ENCODE results near the gene GRIN2D. TPM values are rescaled to one million over a fixed set of nuclear protein-coding genes. Genes with fewer than 3 reads are reported as not detected.

Gene GRIN2D
- total RNA-seq, 1 donor from 2014 or later = 21.7 TPM

DNA sequence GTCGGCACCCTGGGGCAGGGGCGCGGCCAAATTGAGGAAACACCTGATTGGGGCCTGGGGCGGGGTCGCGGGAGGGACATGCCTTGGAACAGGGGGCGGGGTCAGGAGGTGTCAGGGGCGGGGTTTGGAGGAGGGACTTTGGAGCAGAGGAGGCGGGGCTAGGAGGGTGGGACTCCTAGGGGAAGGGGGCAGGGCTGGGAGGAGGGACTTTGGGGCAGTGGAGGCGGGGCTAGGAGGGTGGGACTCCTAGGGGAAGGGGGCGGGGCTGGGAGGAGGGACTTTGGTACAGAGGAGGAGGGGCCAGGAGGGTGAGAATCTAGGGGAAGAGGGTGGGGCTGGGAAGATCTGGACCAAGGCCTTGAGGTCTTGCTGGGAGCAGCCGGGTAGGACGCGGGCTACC lies 21.9 kb downstream of the GRIN2D start:
- Mint-ChIP-seq H3K4me3 (ENCODE audit: unreplicated experiment) (no peak overlapping the region), H3K27ac (ENCODE audit: unreplicated experiment) (no peak overlapping the region), H3K36me3 (ENCODE audit: unreplicated experiment) (no peaks in the 10 kb centered on the region), H3K9me3 (ENCODE audit: unreplicated experiment) (no peaks in the 10 kb centered on the region), H3K4me1 (ENCODE audit: low read depth, unreplicated experiment) (peaks cover 12% of the 10 kb centered on the region), H3K27me3 (ENCODE audit: unreplicated experiment) (peaks cover 8% of the 10 kb centered on the region)
- no peak for TF ChIP-seq CTCF (IDR thresholded peaks at IDR 0.05; ENCODE audit: partially characterized antibody, unreplicated experiment)
- DNase-seq = peak; percentile 71

DNA sequence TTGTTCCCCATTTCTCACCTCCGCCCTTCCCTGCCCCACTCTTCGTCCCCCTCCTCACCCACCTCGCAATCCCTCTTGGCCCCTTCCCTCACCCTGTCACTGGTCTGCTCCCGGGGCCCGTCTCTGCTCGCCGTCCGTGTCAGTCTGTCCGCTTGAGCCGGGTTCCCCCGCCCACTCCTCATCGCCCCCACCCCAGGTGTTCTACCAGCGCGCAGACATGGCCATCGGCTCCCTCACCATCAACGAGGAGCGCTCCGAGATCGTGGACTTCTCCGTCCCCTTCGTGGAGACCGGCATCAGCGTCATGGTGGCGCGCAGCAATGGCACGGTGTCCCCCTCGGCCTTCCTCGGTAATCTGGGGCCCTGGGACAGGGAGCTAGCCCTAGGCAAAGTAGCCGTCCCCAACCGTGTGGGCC lies 22.3 kb downstream of the GRIN2D start:
- Mint-ChIP-seq H3K27me3 (ENCODE audit: unreplicated experiment) (peaks cover 8% of the 10 kb centered on the region), H3K9me3 (ENCODE audit: unreplicated experiment) (no peaks in the 10 kb centered on the region), H3K4me3 (ENCODE audit: unreplicated experiment) (no peak overlapping the region), H3K4me1 (ENCODE audit: low read depth, unreplicated experiment) (peaks cover 12% of the 10 kb centered on the region), H3K27ac (ENCODE audit: unreplicated experiment) (no peak overlapping the region), H3K36me3 (ENCODE audit: unreplicated experiment) (no peaks in the 10 kb centered on the region)
- no peak for DNase-seq
- TF ChIP-seq CTCF (IDR thresholded peaks at IDR 0.05; ENCODE audit: partially characterized antibody, unreplicated experiment) = no peak

GRCh38 chr19:48417421-48417820 lies 24.0 kb downstream of the GRIN2D start:
- H3K27me3 Mint-ChIP-seq (ENCODE audit: unreplicated experiment) = peaks cover 7% of the 10 kb centered on the region
- no peak overlapping the region for H3K4me3 Mint-ChIP-seq (ENCODE audit: unreplicated experiment)
- no peak for TF ChIP-seq CTCF (IDR thresholded peaks at IDR 0.05; ENCODE audit: partially characterized antibody, unreplicated experiment)
- no peaks in the 10 kb centered on the region for H3K36me3 Mint-ChIP-seq (ENCODE audit: unreplicated experiment)
- peak overlapping the region; percentile 74 for H3K27ac Mint-ChIP-seq (ENCODE audit: unreplicated experiment)
- peaks cover 12% of the 10 kb centered on the region for H3K4me1 Mint-ChIP-seq (ENCODE audit: low read depth, unreplicated experiment)
- H3K9me3 Mint-ChIP-seq (ENCODE audit: unreplicated experiment) = no peaks in the 10 kb centered on the region
- DNase-seq = peak; percentile 31

GRCh38 chr19:48418317-48419064 lies 25.0 kb downstream of the GRIN2D start:
- no peaks in the 10 kb centered on the region for H3K36me3 Mint-ChIP-seq (ENCODE audit: unreplicated experiment)
- H3K27ac Mint-ChIP-seq (ENCODE audit: unreplicated experiment) = peak overlapping the region; percentile 78
- peaks cover 12% of the 10 kb centered on the region for H3K4me1 Mint-ChIP-seq (ENCODE audit: low read depth, unreplicated experiment)
- TF ChIP-seq CTCF (IDR thresholded peaks at IDR 0.05; ENCODE audit: partially characterized antibody, unreplicated experiment) = no peak
- peaks cover 8% of the 10 kb centered on the region for H3K27me3 Mint-ChIP-seq (ENCODE audit: unreplicated experiment)
- no peak for DNase-seq
- H3K4me3 Mint-ChIP-seq (ENCODE audit: unreplicated experiment) = no peak overlapping the region
- no peaks in the 10 kb centered on the region for H3K9me3 Mint-ChIP-seq (ENCODE audit: unreplicated experiment)

GRCh38 chr19:48419158-48419920 lies 25.9 kb downstream of the GRIN2D start:
- H3K27ac Mint-ChIP-seq (ENCODE audit: unreplicated experiment) = peak overlapping the region; percentile 78
- TF ChIP-seq CTCF (IDR thresholded peaks at IDR 0.05; ENCODE audit: partially characterized antibody, unreplicated experiment) = no peak
- peaks cover 12% of the 10 kb centered on the region for H3K4me1 Mint-ChIP-seq (ENCODE audit: low read depth, unreplicated experiment)
- H3K4me3 Mint-ChIP-seq (ENCODE audit: unreplicated experiment) = no peak overlapping the region
- peak; percentile 77 for DNase-seq
- H3K36me3 Mint-ChIP-seq (ENCODE audit: unreplicated experiment) = no peaks in the 10 kb centered on the region
- H3K9me3 Mint-ChIP-seq (ENCODE audit: unreplicated experiment) = no peaks in the 10 kb centered on the region
- peaks cover 10% of the 10 kb centered on the region for H3K27me3 Mint-ChIP-seq (ENCODE audit: unreplicated experiment)

Data from glutamatergic neuron (in vitro differentiated cells).